Measurements from ENCODE around the gene RAB5B.
A peak's percentile ranks its signal among the peaks of the same experiment; 100 is the strongest.

Gene RAB5B

DNA sequence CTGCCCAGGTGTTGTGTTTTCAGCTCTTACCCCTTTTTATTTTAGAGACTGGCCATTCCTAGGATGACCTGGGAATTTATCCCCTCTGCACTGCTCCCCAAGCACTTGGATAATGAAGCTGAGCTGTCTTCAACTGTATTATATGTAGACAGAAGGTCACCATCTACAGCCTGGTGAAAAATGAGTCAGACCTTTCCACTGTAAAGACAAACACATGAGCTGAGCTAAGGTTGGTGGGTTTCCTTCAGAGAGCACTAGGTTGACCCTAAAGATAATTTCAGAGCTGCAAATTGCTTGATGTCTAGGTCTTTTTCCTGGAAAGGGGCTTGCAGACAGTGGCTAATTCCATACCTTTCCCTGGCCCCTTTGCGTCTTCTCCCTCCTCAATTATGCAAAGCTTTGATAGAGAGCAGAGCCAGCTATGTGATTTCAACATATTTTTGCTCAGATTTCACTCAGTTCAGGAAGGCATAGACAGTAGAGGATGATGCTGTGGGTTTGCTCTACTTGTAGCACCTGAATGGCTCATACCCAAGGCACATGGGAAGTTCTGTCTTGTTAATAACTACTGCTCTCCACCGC lies 37.7 kb downstream of the RAB5B start:
- Histone ChIP-seq H3K9me3 (ENCODE audit: control insufficient read depth, low read length) (no peaks in the 10 kb centered on the region), H3K4me3 (ENCODE audit: insufficient read depth, low read depth, low read length, poor library complexity, severe bottlenecking) (no peak overlapping the region), H3K36me3 (ENCODE audit: control insufficient read depth, insufficient read depth, low read length) (no peaks in the 10 kb centered on the region), H3K4me1 (ENCODE audit: control insufficient read depth, insufficient read depth, low read length, poor library complexity, severe bottlenecking) (peaks cover 4% of the 10 kb centered on the region), H3K27me3 (replicated peaks; ENCODE audit: control insufficient read depth, insufficient read depth, low read length, poor library complexity, severe bottlenecking) (no peaks in the 10 kb centered on the region), H3K27ac (ENCODE audit: insufficient read depth, low read length, poor library complexity, severe bottlenecking) (no peak overlapping the region)
- DNase-seq: no peak

DNA sequence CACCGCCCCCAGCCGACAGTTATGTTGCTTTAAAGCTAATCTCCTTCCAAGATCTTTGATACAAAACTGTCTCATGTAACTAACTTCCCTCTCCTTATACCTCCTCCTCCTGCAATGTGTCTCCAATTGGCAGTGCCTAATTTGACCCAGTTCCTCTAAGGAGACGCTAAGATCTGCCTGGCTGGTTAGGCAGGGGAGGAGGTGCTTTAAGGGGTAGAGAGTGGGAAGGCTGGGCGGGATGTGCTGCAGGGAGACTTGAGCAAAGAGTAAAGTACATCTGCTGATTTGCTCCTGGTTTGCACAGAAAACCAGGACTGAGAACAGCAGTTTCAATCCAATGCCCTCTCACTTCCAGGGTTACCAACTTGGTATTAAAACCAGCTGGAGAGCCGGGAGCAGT lies 39.6 kb downstream of the RAB5B start:
- H3K9me3 ChIP-seq (ENCODE audit: control insufficient read depth, low read length): no peaks in the 10 kb centered on the region
- no peak overlapping the region for H3K4me3 ChIP-seq (ENCODE audit: insufficient read depth, low read depth, low read length, poor library complexity, severe bottlenecking)
- no peaks in the 10 kb centered on the region for H3K36me3 ChIP-seq (ENCODE audit: control insufficient read depth, insufficient read depth, low read length)
- no peak for DNase-seq
- no peak overlapping the region for H3K27ac ChIP-seq (ENCODE audit: insufficient read depth, low read length, poor library complexity, severe bottlenecking)
- no peaks in the 10 kb centered on the region for H3K27me3 ChIP-seq (replicated peaks; ENCODE audit: control insufficient read depth, insufficient read depth, low read length, poor library complexity, severe bottlenecking)
- no peaks in the 10 kb centered on the region for H3K4me1 ChIP-seq (ENCODE audit: control insufficient read depth, insufficient read depth, low read length, poor library complexity, severe bottlenecking)

DNA sequence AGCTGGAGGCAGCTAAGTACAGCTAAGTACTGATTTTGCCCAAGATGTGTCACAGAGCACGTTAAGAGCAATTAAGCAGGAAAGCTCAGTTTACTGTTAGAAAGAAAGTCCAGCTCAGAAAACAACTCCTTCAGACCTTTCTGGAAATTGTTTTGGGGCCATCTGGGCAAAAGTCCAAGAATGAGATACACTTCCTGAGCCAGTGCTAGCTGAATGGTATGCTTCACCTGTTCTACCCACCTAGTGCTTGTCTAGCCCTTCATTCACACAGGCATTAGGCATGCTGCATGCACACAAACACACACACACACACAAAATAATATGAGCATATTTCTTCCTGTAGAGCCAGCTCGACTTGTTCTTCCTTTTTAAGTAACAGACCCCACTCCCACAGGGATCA lies 40.3 kb downstream of the RAB5B start:
- H3K9me3 ChIP-seq (ENCODE audit: control insufficient read depth, low read length): no peaks in the 10 kb centered on the region

DNA sequence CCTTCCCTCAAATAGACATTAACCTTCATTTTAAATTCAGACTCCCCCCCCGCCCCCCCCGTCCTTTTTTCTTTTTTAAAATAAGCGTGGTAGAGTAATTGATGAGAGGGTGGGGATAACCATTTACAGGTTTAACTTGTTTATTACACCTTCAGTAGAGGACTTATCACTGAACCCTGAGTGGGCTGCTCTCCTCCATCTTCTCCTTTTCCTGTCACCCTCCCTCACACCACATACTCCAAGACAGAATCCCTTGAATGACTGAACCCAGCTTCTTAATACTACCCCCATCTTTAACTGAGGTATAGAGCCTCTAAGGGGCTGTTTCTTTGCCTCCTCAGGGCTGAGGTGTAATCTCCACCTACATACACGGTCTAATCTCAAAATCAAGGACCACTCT lies 43.3 kb downstream of the RAB5B start:
- Histone ChIP-seq H3K9me3 (ENCODE audit: control insufficient read depth, low read length) (no peaks in the 10 kb centered on the region), H3K4me3 (ENCODE audit: insufficient read depth, low read depth, low read length, poor library complexity, severe bottlenecking) (no peak overlapping the region), H3K36me3 (ENCODE audit: control insufficient read depth, insufficient read depth, low read length) (no peaks in the 10 kb centered on the region), H3K27me3 (replicated peaks; ENCODE audit: control insufficient read depth, insufficient read depth, low read length, poor library complexity, severe bottlenecking) (no peaks in the 10 kb centered on the region), H3K27ac (ENCODE audit: insufficient read depth, low read length, poor library complexity, severe bottlenecking) (no peak overlapping the region), H3K4me1 (ENCODE audit: control insufficient read depth, insufficient read depth, low read length, poor library complexity, severe bottlenecking) (peaks cover 17% of the 10 kb centered on the region)
- DNase-seq: no peak

More for the DNA sequence above, 40.3 kb downstream of the RAB5B start:
- Histone ChIP-seq H3K4me3 (ENCODE audit: insufficient read depth, low read depth, low read length, poor library complexity, severe bottlenecking) (no peak overlapping the region), H3K4me1 (ENCODE audit: control insufficient read depth, insufficient read depth, low read length, poor library complexity, severe bottlenecking) (no peaks in the 10 kb centered on the region), H3K36me3 (ENCODE audit: control insufficient read depth, insufficient read depth, low read length) (no peaks in the 10 kb centered on the region), H3K27me3 (replicated peaks; ENCODE audit: control insufficient read depth, insufficient read depth, low read length, poor library complexity, severe bottlenecking) (no peaks in the 10 kb centered on the region), H3K27ac (ENCODE audit: insufficient read depth, low read length, poor library complexity, severe bottlenecking) (no peak overlapping the region)
- no peak for DNase-seq

DNA sequence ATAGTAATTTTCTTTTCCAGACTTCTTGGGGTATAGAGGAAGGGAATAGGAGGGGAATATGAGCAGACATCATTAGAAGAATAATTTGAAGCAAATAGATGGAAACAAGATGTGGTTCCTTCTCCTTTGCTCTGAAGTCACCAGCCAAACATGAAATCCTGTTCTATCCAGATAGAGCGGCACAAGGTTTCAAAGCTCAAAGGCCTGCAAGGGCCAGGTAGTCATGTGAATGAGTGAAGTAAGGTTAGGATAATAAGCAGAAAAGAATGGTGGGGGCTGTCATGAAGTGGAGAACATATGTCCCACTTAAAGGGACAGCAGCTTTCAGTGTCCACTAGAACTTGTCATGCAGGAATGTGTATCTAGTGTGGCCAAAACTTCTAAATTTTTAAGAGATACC lies 44.5 kb downstream of the RAB5B start:
- H3K27me3 ChIP-seq (replicated peaks; ENCODE audit: control insufficient read depth, insufficient read depth, low read length, poor library complexity, severe bottlenecking): no peaks in the 10 kb centered on the region
- no peak for DNase-seq
- no peaks in the 10 kb centered on the region for H3K36me3 ChIP-seq (ENCODE audit: control insufficient read depth, insufficient read depth, low read length)
- no peak overlapping the region for H3K27ac ChIP-seq (ENCODE audit: insufficient read depth, low read length, poor library complexity, severe bottlenecking)
- H3K4me1 ChIP-seq (ENCODE audit: control insufficient read depth, insufficient read depth, low read length, poor library complexity, severe bottlenecking): peaks cover 19% of the 10 kb centered on the region
- no peak overlapping the region for H3K4me3 ChIP-seq (ENCODE audit: insufficient read depth, low read depth, low read length, poor library complexity, severe bottlenecking)
- no peaks in the 10 kb centered on the region for H3K9me3 ChIP-seq (ENCODE audit: control insufficient read depth, low read length)

DNA sequence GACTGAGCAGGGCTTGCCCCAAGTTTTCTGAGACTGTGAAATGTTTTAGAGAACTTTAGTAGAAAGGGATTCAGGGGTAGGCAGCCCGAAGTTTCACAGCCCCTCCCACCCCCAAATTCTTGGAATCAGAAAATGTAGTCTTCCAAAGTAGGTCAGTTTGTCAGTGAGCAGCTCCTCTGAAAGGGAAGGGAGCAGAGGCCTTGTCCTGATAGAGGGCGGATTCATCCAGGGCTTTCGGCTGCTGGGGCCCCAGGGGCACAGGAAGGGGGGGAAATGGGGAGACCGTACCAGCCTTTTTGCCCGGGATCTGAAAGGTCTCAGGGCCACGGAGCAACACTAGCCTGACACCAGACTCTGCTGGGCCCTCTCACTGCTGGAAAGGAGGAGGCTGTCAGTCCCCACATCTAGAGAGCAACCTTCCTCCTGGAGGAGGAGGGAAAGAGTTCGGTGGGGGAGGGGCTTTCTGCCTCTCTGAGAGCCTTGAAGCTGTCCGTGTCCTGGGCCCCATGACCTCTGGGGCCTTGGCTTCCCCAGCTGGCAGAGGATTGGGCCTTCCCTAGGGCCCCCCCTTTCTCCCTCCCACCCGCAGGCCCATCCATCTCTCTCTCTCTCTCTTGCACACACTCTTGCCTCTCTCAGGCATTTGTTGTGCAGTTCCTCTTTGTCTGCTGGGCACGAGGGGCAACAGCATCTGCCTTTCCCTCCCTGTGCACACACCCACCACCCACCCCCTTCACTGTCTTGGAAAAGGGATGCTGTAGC lies 46.7 kb downstream of the RAB5B start, which contains the start of gene IKZF4:
TSS of gene IKZF4 (plus strand) at position 621 of the 762 bp plus-strand sequence. CDS start 451 bp downstream, outside the sequence.
- H3K27me3 ChIP-seq (replicated peaks; ENCODE audit: control insufficient read depth, insufficient read depth, low read length, poor library complexity, severe bottlenecking): no peaks in the 10 kb centered on the region
- peak within 1 kb of the TSS; percentile 50 for H3K4me3 ChIP-seq (ENCODE audit: insufficient read depth, low read depth, low read length, poor library complexity, severe bottlenecking)

DNA sequence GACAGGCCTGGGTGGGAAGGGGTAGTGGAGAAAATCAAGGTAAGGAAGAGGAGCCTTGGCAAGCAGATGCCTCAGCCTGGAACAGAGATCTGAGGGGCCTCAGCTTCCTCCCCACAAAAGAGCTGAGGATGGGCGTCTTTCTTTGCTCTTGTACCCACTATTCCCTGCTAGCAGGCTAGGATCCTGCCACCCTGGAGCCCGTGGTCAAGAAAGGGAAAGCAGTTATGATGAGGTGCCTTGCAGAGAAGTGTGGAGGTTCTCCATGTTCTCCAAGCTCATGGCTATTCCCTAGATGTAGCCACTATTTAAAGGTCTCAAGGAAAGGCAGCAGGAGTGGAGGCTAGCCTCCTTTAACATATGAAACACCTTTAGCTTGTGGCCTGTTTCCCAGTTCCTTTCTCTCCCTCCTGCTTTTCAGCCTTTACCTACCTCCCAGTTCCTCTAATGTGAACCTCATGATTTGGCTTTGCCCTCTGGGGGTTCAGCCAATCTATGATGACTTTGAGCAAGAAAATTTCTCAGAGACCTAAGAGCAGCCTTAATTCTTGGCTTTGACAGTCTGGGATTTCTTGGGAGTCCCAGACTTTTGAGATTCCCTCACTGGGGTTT lies 48.1 kb downstream of the RAB5B start:
- H3K4me1 ChIP-seq (ENCODE audit: control insufficient read depth, insufficient read depth, low read length, poor library complexity, severe bottlenecking): peaks cover 19% of the 10 kb centered on the region
- peak overlapping the region; percentile 50 for H3K4me3 ChIP-seq (ENCODE audit: insufficient read depth, low read depth, low read length, poor library complexity, severe bottlenecking)
- H3K27me3 ChIP-seq (replicated peaks; ENCODE audit: control insufficient read depth, insufficient read depth, low read length, poor library complexity, severe bottlenecking): no peaks in the 10 kb centered on the region
- H3K27ac ChIP-seq (ENCODE audit: insufficient read depth, low read length, poor library complexity, severe bottlenecking): no peak overlapping the region
- no peaks in the 10 kb centered on the region for H3K9me3 ChIP-seq (ENCODE audit: control insufficient read depth, low read length)
- peaks cover 7% of the 10 kb centered on the region for H3K36me3 ChIP-seq (ENCODE audit: control insufficient read depth, insufficient read depth, low read length)
- no peak for DNase-seq

More for the DNA sequence above, 46.7 kb downstream of the RAB5B start, which contains the start of gene IKZF4:
- Histone ChIP-seq H3K27ac (ENCODE audit: insufficient read depth, low read length, poor library complexity, severe bottlenecking) (no peak within 1 kb of the TSS), H3K36me3 (ENCODE audit: control insufficient read depth, insufficient read depth, low read length) (peaks cover 7% of the 10 kb centered on the region), H3K9me3 (ENCODE audit: control insufficient read depth, low read length) (no peaks in the 10 kb centered on the region), H3K4me1 (ENCODE audit: control insufficient read depth, insufficient read depth, low read length, poor library complexity, severe bottlenecking) (peaks cover 19% of the 10 kb centered on the region)
- DNase-seq: no peak

DNA sequence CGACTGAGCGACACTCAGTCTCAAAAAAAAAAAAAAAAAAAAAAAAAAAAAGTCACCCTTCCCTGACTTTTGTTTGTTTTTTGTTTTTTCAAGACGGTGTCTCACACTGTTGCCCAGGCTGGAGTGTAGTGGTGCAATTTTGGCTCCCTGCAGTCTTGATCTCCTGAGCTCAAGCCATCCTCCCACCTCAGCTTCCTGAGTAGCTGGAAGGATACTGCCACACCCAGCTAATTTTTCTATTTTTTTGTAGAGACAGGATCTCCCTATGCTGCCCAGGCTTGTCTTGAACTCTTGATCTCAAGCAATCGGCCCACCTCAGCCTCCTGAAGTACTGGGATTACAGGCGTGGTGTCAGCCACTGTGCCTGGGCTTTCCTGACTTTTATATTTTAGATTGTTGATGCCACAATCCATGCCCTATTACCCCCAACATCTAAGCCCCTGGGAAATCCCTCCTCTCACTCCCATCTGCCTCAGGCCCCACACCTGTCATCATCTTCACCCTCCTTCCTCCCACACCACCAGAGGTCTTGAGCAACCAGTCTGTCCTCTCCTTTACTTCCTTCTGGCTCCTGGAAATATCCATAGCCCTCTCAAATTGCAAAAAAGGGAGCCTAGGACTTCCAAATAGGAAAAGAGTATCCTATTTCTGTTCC lies 54.8 kb downstream of the RAB5B start:
- H3K27me3 ChIP-seq (replicated peaks; ENCODE audit: control insufficient read depth, insufficient read depth, low read length, poor library complexity, severe bottlenecking): no peaks in the 10 kb centered on the region

DNA sequence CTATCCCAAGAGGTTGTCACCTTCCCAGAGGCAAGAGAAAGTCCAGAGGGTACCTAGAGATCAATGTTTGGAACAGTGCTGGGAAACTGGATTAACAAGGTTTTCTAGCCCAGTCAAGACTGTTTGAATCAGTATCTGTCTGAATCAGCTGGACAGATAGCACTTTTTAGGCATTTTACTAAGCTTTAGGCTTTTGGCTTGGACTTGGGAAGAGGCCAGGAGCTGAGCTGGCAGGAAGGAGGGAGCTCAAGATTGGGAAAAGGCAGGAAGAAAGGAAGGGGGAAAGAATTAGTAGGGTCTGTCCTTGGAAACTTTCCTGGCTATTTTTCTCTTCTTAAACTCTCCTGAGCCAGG lies 55.3 kb downstream of the RAB5B start:
- Histone ChIP-seq H3K4me1 (ENCODE audit: control insufficient read depth, insufficient read depth, low read length, poor library complexity, severe bottlenecking) (no peaks in the 10 kb centered on the region), H3K9me3 (ENCODE audit: control insufficient read depth, low read length) (no peaks in the 10 kb centered on the region), H3K4me3 (ENCODE audit: insufficient read depth, low read depth, low read length, poor library complexity, severe bottlenecking) (no peak overlapping the region), H3K36me3 (ENCODE audit: control insufficient read depth, insufficient read depth, low read length) (peaks cover 29% of the 10 kb centered on the region), H3K27ac (ENCODE audit: insufficient read depth, low read length, poor library complexity, severe bottlenecking) (no peak overlapping the region), H3K27me3 (replicated peaks; ENCODE audit: control insufficient read depth, insufficient read depth, low read length, poor library complexity, severe bottlenecking) (no peaks in the 10 kb centered on the region)
- no peak for DNase-seq

More for the DNA sequence above, 54.8 kb downstream of the RAB5B start:
- DNase-seq: no peak
- H3K9me3 ChIP-seq (ENCODE audit: control insufficient read depth, low read length): no peaks in the 10 kb centered on the region
- H3K27ac ChIP-seq (ENCODE audit: insufficient read depth, low read length, poor library complexity, severe bottlenecking): no peak overlapping the region
- H3K36me3 ChIP-seq (ENCODE audit: control insufficient read depth, insufficient read depth, low read length): peaks cover 29% of the 10 kb centered on the region
- no peak overlapping the region for H3K4me3 ChIP-seq (ENCODE audit: insufficient read depth, low read depth, low read length, poor library complexity, severe bottlenecking)
- H3K4me1 ChIP-seq (ENCODE audit: control insufficient read depth, insufficient read depth, low read length, poor library complexity, severe bottlenecking): no peaks in the 10 kb centered on the region

All from effector memory CD4-positive, alpha-beta T cell (primary cell).